Activated T-helper 17 cell treated with anti-CD3 and anti-CD28 coated beads, Interleukin-2, amount 50 U/mL, for 72 hours (primary cell): ENCODE measurements around the gene TMEM97. TPM values are rescaled to one million over a fixed set of nuclear protein-coding genes. Genes with fewer than 3 reads are reported as not detected.

Experiments used
- ATAC-seq: fragments of 150-1000 bp; cut with Tn5 transposase; replicated peaks from 2 replicates; pipeline ENCODE4 v1.10.0; 2021; ENCODE audit warnings: mild to moderate bottlenecking, moderate library complexity
- H3K27ac Mint-ChIP-seq: one replicate; pipeline ENCODE4 v1.8.0; 2022; ENCODE audit warnings: mixed read lengths
- H3K27me3 Mint-ChIP-seq: one replicate; pipeline ENCODE4 v1.8.0; 2022; ENCODE audit warnings: mixed read lengths
- H3K36me3 Mint-ChIP-seq: one replicate; pipeline ENCODE4 v1.8.0; 2022; ENCODE audit warnings: low read depth, mild to moderate bottlenecking, mixed read lengths
- H3K4me1 Mint-ChIP-seq: one replicate; pipeline ENCODE4 v1.8.0; 2022; ENCODE audit warnings: mixed read lengths
- H3K4me3 Mint-ChIP-seq: one replicate; pipeline ENCODE4 v1.8.0; 2022; ENCODE audit warnings: mild to moderate bottlenecking, mixed read lengths
- H3K9me3 Mint-ChIP-seq: one replicate; pipeline ENCODE4 v1.8.0; 2022; ENCODE audit warnings: mixed read lengths
- total RNA-seq, 2 donors: library from RNA; stranded (reverse); gene quantifications; one replicate each; pipeline ENCODE4 v1.2.3, GENCODE V29; 2022

The TMEM97 gene
- total RNA-seq, 2 donors from 2014 or later = 25.0 to 41.0 TPM

DNA sequence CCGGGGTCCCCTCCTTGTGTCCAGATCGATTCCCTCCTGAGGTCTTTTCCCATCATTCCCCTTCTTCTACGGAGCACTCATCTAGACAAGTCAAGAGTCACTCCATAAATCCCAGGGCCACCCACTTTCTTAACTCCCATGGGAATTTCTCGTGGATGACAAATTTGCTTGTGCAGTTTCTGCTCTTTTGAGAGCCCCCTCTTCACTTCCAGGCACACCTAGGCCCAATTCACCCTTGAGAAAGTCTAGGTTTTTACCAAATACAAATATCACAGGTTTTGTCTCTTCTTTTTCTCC is 38.8 kb downstream of the TMEM97 start:
- Mint-ChIP-seq H3K4me3 (peak overlapping the region; percentile 91), H3K27ac (peak overlapping the region; percentile 96), H3K4me1 (peaks cover 19% of the 10 kb centered on the region), H3K27me3 (no peaks in the 10 kb centered on the region), H3K36me3 (peaks cover 84% of the 10 kb centered on the region), H3K9me3 (no peaks in the 10 kb centered on the region)
- ATAC-seq = no peak

DNA sequence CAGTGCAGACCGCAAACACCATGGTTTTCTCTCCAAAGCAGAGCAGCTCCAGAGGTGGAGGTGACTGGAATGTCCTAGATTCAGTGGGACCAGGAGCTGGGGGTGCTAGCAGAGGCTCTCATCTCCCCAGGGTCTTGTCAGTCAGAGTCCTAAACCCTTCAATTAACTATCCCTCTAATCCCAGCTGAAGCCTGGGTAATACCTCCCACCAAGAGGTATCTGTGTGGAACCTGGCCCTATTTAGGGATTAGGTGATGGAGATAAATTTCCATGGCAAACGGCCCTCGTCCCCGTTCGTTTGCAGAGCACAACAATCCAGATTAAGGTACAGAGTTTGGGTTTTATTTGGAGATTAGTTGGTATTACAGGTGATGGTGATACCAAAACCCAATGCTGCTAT is 44.2 kb downstream of the TMEM97 start:
- no peak for ATAC-seq
- H3K4me3 Mint-ChIP-seq = no peak overlapping the region
- no peaks in the 10 kb centered on the region for H3K9me3 Mint-ChIP-seq

DNA sequence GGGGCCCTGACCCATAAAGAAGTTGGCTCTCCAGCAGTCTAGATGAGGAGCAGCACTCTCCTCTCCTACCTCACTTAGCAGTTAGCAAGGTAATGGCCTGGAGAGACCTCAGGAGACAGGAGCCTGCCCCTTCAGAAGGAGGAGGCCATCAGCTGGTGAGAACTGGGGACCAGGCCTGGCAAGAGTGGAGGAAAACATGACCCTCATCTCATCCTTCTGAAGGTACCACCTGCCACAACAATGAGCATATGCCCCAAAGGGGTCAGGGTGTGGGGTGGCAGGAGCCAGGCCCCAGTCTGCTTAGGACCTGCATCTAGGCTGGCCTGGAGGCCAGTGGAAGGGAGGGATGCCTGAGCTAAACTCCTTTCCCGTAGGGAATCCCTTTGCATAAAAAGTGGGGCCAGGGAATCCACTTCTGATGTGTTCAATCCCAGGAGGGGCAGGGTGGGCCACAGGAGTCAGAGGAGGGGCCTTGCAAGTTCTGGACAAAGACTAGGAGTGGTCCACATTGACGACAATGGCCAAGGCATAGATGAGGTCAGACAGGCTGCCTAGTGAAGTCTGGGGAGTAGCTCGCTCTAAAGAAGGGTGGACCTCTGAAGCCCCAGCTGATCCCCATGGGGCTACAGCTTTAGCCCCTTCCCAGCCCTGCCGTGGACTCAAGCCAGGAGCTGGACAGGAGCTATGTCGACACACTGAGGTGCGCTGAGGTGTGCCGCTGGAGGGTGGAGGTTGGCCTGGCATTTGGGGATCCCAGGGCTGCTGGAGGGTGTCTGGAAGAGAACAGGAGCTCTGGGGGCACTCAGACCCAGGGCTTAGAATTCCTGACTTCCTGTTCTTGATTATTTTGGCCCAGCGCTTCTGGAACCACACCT is 45.0 kb downstream of the TMEM97 start:
- Mint-ChIP-seq H3K4me1 (no peaks in the 10 kb centered on the region), H3K9me3 (no peaks in the 10 kb centered on the region), H3K4me3 (no peak overlapping the region), H3K36me3 (peaks cover 46% of the 10 kb centered on the region), H3K27ac (no peak overlapping the region), H3K27me3 (no peaks in the 10 kb centered on the region)
- no peak for ATAC-seq

More for the DNA sequence above, 44.2 kb downstream of the TMEM97 start:
- Mint-ChIP-seq H3K27ac (no peak overlapping the region), H3K36me3 (peaks cover 51% of the 10 kb centered on the region), H3K27me3 (no peaks in the 10 kb centered on the region), H3K4me1 (peaks cover 4% of the 10 kb centered on the region)

DNA sequence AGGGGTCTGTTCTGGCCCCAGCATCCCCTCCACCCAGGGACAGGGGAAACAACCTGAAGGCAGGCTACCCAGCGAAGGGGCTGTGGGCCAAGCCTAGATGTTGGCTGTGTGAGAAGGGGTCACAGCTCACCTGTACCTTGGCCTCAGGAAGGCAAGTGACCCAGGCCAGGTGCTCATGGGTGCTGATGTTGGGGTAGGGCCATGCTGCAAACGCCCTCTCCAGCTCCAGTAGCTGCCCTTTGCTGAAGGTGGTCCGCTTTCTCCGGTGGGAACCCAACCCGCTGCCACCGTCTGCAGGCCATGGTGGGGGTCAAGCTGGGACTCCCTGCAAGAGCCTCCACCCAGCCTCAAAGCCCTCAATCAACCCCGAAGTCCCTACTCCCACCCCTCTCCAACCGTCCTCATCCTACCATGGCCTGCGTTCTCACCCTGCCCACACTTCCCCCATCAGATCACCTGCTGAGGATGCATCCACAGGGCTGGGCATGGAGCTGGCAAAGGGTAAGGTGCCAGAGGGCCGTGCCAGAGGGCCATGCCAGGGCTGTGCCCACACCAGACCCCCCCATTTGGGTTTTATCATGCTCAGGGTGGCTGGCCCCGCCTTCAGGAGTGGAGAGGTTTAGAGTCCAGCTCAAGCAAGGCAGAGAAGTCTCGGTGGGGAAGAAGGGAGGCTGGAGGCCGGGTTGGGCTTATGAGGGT is 45.8 kb downstream of the TMEM97 start, which contains the start of gene SEBOX:
TSS of gene SEBOX (minus strand) at position 535 of the 699 bp plus-strand sequence. CDS start at position 487, 48 bp downstream.
- H3K36me3 Mint-ChIP-seq = peaks cover 39% of the 10 kb centered on the region
- no peak for ATAC-seq
- peak within 1 kb of the TSS; percentile 65 for H3K27ac Mint-ChIP-seq
- no peak within 1 kb of the TSS for H3K4me3 Mint-ChIP-seq
- H3K27me3 Mint-ChIP-seq = no peaks in the 10 kb centered on the region
- no peaks in the 10 kb centered on the region for H3K9me3 Mint-ChIP-seq
- H3K4me1 Mint-ChIP-seq = no peaks in the 10 kb centered on the region

DNA sequence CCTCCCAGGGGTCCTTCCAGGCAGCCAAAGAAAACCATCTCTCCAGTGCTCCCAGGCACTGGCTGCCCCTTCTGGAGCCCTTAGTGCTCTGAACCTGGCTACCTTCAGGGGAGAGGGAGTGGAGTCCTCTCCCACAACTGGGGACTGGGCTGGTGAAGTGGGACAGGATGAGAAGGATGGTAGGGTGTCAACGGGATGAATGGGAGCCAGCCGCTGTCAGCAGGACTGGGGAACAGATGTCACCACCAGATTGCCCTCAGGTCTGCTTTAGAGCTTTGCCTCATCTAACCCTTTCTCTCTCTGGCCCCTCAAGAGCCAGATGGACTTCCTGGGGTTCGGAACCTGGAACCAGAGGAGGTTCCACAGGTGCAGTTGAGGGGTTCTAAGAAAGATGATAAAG is 46.5 kb downstream of the TMEM97 start:
- no peak for ATAC-seq
- Mint-ChIP-seq H3K27ac (no peak overlapping the region), H3K9me3 (no peaks in the 10 kb centered on the region), H3K36me3 (peaks cover 33% of the 10 kb centered on the region), H3K4me1 (no peaks in the 10 kb centered on the region), H3K27me3 (no peaks in the 10 kb centered on the region), H3K4me3 (no peak overlapping the region)

DNA sequence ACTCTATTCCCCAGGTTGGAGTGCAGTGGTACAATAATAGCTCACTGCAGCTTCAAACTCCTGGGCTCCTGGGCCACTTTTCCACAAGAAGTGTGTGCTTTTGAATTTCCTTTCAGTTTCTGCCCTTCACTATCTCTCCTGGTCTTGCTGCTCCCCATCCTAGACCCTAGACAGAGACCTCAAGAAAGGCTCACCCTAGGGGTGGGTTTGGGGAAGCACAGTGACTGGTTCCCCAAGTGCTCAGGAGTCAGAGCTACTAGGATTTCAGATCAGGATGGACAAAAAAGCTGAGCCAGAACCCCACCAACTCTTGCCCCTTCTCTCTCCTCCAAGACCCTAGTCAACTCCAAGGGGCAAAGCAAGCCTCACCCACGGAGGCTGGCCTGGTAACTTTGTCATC is 47.6 kb downstream of the TMEM97 start:
- Mint-ChIP-seq H3K36me3 (peaks cover 27% of the 10 kb centered on the region), H3K27me3 (no peaks in the 10 kb centered on the region), H3K27ac (peak overlapping the region; percentile 65), H3K4me3 (no peak overlapping the region), H3K4me1 (no peaks in the 10 kb centered on the region), H3K9me3 (no peaks in the 10 kb centered on the region)
- ATAC-seq = no peak

DNA sequence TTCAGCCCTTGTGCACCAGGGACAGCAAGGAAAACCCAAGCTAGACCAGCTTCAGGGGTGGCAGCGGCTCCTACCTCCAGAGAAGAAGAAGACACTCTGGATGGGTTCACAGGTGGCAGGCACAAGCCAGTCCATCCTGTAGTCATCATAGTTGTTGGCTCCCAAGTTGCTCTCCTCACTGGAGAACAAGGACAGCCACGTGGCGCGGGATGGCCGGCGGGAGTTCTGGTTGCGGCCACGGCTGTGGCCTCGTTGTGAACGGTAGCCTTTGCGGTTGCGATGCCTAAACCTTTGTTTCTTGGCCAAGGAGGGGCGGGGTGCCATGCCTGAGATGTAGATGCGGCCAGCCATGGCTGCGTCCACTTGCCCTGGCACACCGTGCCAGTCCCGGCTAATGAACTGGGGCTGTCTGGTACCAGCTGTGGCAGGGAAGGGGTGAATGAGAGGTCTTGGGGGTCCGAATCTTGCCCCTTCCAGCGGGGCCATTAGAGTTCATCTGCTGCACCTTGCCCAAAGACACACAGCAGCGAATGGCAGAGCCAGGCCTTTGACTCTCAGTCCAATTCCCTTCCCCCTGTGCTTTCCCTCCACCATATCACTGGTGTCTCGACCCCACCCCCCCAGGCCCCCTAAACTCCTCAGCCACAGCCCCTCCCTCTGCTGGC is 48.8 kb downstream of the TMEM97 start:
- H3K36me3 Mint-ChIP-seq = peaks cover 17% of the 10 kb centered on the region
- H3K27ac Mint-ChIP-seq = no peak overlapping the region
- H3K9me3 Mint-ChIP-seq = no peaks in the 10 kb centered on the region
- H3K27me3 Mint-ChIP-seq = no peaks in the 10 kb centered on the region
- no peak for ATAC-seq
- H3K4me3 Mint-ChIP-seq = no peak overlapping the region
- no peaks in the 10 kb centered on the region for H3K4me1 Mint-ChIP-seq

DNA sequence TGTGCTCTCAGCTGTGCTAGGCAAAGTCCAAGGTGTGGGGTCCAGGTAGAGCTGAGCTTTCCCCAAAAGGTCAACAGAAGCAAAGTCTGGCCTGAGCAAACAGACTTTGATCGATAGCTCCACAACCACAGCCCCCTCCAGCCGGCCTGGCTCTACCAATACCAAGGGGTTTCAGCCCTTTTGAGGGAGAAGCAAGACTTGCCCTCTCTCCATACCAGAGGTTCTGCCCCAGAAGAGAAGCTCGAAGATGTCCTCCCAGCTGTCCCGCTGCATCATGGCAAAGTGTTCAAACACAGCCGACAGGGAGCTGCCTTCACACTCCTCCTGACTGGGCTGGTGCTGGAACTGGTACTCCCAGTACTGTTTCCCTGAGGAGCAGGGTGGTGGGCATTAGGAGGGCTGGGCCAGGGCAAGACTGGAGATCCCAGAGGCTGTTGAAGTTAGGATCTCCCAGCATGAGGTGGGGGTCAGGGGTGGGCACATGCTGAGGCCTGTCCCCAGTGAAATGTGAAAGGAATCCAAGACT is 49.4 kb downstream of the TMEM97 start:
- Mint-ChIP-seq H3K9me3 (no peaks in the 10 kb centered on the region), H3K4me1 (peaks cover 3% of the 10 kb centered on the region), H3K27me3 (no peaks in the 10 kb centered on the region), H3K36me3 (peaks cover 14% of the 10 kb centered on the region), H3K27ac (no peak overlapping the region), H3K4me3 (no peak overlapping the region)
- no peak for ATAC-seq

DNA sequence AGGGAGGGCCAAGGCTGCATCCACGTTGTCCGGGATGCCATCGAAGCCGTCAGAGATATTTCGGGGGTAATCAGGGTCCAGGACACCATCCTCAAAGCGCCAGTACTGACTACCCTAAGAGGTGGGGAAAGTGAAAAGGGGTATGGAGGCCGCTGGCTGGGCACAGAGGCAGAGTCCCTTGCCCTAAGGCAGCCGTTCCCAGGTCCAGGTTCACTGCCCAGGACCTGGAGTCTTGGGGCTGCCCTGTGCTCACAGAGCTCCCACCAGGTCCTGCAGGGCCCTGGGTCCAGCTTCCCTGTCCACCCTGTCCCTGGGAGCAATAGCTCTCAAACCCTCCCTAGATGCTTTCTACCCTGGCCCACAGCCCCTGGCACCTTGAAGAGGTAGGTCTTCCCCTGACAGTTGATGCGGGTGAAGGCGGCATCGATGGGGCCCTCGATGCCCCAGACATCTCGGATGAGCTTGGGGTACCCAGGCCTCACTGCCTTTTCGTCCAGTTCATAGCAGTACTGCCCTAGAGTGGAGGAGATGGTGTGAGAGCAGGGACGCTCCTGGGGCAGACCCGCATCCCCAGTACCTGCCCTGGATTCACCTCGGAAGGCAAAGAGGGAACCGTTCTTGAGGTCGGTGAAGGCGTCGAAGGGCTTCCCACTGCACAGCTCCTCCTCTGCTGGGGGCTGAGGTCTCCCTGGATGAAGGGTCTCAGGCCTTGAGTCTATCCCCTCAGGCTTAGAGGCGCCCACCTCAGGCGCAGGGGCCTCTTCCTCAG is 50.1 kb downstream of the TMEM97 start:
- ATAC-seq = no peak
- no peak overlapping the region for H3K27ac Mint-ChIP-seq
- H3K4me1 Mint-ChIP-seq = peaks cover 7% of the 10 kb centered on the region
- H3K9me3 Mint-ChIP-seq = no peaks in the 10 kb centered on the region
- H3K36me3 Mint-ChIP-seq = peaks cover 16% of the 10 kb centered on the region
- no peak overlapping the region for H3K4me3 Mint-ChIP-seq
- H3K27me3 Mint-ChIP-seq = no peaks in the 10 kb centered on the region

DNA sequence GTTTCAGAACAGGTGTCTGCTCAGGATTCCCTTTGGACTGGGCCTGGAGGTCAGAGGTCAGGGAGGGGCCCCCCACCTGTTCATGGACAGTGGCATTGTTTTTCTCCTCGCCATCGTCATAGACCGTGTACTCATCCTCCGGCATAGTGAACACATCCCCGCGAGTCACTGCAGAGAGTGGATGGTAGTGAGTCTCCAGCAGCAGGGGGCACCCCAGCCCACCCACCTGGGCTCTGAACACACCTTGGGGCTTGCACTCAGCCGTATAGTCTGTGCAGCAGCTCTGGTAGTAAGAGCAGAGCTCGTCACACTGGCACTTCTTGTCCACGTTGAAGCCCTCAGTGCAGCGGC is 50.7 kb downstream of the TMEM97 start:
- peaks cover 19% of the 10 kb centered on the region for H3K36me3 Mint-ChIP-seq
- ATAC-seq = no peak
- no peaks in the 10 kb centered on the region for H3K9me3 Mint-ChIP-seq
- H3K4me3 Mint-ChIP-seq = no peak overlapping the region
- H3K27me3 Mint-ChIP-seq = no peaks in the 10 kb centered on the region
- no peak overlapping the region for H3K27ac Mint-ChIP-seq
- H3K4me1 Mint-ChIP-seq = peaks cover 7% of the 10 kb centered on the region

DNA sequence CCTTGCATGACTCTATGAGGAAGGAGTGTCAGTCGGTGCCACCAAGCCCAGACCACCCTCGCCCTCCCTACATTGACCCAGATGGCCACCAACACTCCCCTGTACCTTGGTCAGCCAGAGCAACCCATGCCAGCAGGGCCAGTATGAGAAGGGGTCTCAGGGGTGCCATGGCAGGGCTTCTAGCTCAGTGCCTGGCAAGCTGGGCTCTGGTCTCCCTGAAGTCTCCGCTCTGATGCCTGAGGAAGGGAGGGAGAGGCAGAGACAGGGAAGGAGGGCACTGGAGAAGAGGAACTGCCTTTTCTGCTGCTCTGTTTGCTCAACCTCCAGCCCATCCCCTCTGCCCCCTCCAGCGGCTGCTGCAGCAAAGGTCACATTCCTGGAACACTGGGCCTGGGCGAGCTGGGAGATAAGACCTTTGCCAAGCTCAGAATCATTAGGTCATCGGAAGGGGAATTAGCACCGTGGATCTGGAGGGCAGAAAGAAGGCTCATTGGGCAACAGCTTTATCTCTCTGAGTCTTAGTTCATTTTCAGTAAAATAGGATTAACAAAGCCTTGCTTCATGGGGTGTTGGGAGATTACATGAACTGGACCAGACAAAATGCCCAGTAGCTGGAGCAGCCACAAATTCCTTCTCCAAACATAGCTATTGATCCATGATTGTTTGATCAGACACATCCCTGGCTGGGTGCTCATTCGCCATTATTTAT is 51.2 kb downstream of the TMEM97 start, which contains the start of gene VTN:
TSS of gene VTN (minus strand) at position 273 of the 709 bp plus-strand sequence. CDS start at position 169, 104 bp downstream.
- Mint-ChIP-seq H3K36me3 (peaks cover 25% of the 10 kb centered on the region), H3K27ac (peak within 1 kb of the TSS; percentile 97), H3K4me1 (peaks cover 7% of the 10 kb centered on the region), H3K27me3 (no peaks in the 10 kb centered on the region), H3K4me3 (peak within 1 kb of the TSS; percentile 90), H3K9me3 (no peaks in the 10 kb centered on the region)
- ATAC-seq = no peak

DNA sequence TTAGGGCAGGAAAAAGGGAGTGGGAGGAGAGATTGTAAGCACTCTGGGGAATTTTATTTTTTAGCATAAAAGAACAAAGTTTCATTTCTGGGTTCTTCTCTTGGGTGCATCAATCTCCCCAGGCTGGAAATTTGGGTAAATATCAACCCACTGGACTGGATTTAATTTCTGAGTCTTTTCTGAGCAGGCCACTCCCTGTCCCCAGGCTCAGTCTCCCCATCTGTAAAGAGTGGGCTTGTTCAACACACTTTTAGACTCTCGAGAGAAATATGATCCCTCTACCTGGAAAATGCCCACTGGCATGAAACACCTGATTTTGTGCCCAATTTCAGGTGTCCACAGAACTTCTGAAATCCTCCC is 51.7 kb downstream of the TMEM97 start:
- no peaks in the 10 kb centered on the region for H3K27me3 Mint-ChIP-seq
- ATAC-seq = no peak
- H3K4me3 Mint-ChIP-seq = peak overlapping the region; percentile 90
- no peaks in the 10 kb centered on the region for H3K9me3 Mint-ChIP-seq
- peaks cover 7% of the 10 kb centered on the region for H3K4me1 Mint-ChIP-seq
- H3K27ac Mint-ChIP-seq = peak overlapping the region; percentile 97
- peaks cover 26% of the 10 kb centered on the region for H3K36me3 Mint-ChIP-seq

DNA sequence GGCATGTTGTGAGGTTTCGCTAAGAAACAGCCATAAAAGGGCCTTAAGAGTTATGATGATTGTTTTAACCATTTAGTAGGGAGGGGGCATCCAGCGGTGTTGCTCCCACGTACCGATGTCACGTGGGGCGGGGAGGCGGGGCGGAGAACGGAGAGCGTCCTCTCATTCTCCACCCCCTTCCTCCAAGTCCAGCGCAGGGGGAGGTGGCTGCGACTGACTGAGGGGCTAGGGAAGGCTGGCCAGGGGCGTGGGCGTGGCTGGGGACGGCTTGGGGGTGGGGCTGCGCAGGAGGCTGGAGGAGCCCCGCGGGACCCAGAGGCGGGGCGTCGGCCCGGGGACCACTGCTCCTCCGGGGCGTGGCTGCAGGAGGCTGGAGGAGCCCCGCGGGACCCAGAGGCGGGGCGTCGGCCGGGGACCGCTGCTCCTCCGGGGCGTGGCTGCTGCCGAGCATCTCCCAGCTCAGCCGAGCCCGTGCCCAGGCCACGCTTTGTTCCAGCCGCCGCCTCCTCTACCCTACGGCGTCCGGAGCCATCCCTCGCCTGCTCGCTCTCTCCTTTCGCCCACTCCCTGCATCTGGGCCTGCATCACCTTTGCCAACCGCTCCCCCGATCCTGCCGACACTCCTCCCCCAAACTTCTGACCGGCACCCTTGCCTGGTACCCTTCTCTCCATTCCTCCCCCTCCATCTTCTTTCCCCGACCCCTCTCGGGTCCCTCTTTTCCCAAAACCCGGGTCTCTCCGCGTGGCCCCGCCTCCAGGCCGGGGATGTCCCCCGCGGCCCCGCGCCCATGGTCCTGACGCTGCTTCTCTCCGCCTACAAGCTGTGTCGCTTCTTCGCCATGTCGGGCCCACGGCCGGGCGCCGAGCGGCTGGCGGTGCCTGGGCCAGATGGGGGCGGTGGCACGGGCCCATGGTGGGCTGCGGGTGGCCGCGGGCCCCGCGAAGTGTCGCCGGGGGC is 52.5 kb downstream of the TMEM97 start, which contains the start of gene SARM1:
TSS of gene SARM1 (plus strand) at position 450 of the 958 bp plus-strand sequence. CDS start at position 789, 339 bp downstream.
- H3K4me1 Mint-ChIP-seq = peaks cover 7% of the 10 kb centered on the region
- no peaks in the 10 kb centered on the region for H3K9me3 Mint-ChIP-seq
- H3K27me3 Mint-ChIP-seq = no peaks in the 10 kb centered on the region
- H3K36me3 Mint-ChIP-seq = peaks cover 26% of the 10 kb centered on the region
- peak within 1 kb of the TSS; percentile 97 for H3K27ac Mint-ChIP-seq
- peak within 1 kb of the TSS; percentile 90 for H3K4me3 Mint-ChIP-seq
- peak; percentile 92 for ATAC-seq
